Measurements from ENCODE around the gene ZNF90. TPM values are rescaled to one million over a fixed set of nuclear protein-coding genes. Genes with fewer than 3 reads are reported as not detected.
"Not testable (repeated sequence)": the region's sequence is repeated elsewhere in the genome, so short reads cannot be mapped to it uniquely, and the experiment has no call there.

Gene ZNF90
- total RNA-seq, 4 donors from 2014 or later: 0.65 to 6.1 (median 3.9) TPM

GRCh38 chr19:20124879-20125278 lies 47.1 kb downstream of the ZNF90 start:
- 95% methylated on average over 17 of the region's 23 CpGs for WGBS
- Histone ChIP-seq H3K4me3 (no peak overlapping the region), H3K36me3 (peaks cover 5% of the 10 kb centered on the region), H3K27me3 (no peaks in the 10 kb centered on the region), H3K9me3 (peaks cover 50% of the 10 kb centered on the region), H3K4me1 (no peaks in the 10 kb centered on the region), H3K27ac (no peak overlapping the region)
- no peak for DNase-seq (ENCODE audit: low spot score in 2 of 2)
- TF ChIP-seq EP300 (IDR thresholded peaks at IDR 0.05) (no peak), POLR2A (IDR thresholded peaks at IDR 0.05) (no peak), CTCF (IDR thresholded peaks at IDR 0.05) (no peak), POLR2AphosphoS5 (IDR thresholded peaks at IDR 0.05) (no peak)

GRCh38 chr19:20132933-20133332 lies 55.1 kb downstream of the ZNF90 start:
- H3K36me3 ChIP-seq; DNase-seq (ENCODE audit: low spot score in 2 of 2); H3K27me3 ChIP-seq; H3K4me1 ChIP-seq; H3K4me3 ChIP-seq; H3K27ac ChIP-seq: not testable (repeated sequence)
- peaks cover 60% of the 10 kb centered on the region for H3K9me3 ChIP-seq
- 85% methylated on average over 2 of the region's 2 CpGs for WGBS

GRCh38 chr19:20137714-20138113 lies 59.9 kb downstream of the ZNF90 start:
- not testable (repeated sequence) for H3K36me3 ChIP-seq; H3K27ac ChIP-seq; H3K27me3 ChIP-seq; H3K4me3 ChIP-seq; DNase-seq (ENCODE audit: low spot score in 2 of 2); H3K4me1 ChIP-seq
- WGBS: no CpG with 5 or more reads among the region's 29 CpGs
- peaks cover 37% of the 10 kb centered on the region for H3K9me3 ChIP-seq

- Histone ChIP-seq H3K27ac (no peak overlapping the region), H3K36me3 (no peaks in the 10 kb centered on the region), H3K9me3 (no peaks in the 10 kb centered on the region), H3K4me3 (no peak overlapping the region), H3K4me1 (no peaks in the 10 kb centered on the region), H3K27me3 (no peaks in the 10 kb centered on the region)
- no peak for TF ChIP-seq EP300 (IDR thresholded peaks at IDR 0.05)
- TF ChIP-seq POLR2A (IDR thresholded peaks at IDR 0.05): no peak
- no peak for TF ChIP-seq CTCF (IDR thresholded peaks at IDR 0.05)
- no peak for TF ChIP-seq POLR2AphosphoS5 (IDR thresholded peaks at IDR 0.05)
- WGBS: 94% methylated on average over 9 of the region's 12 CpGs
- DNase-seq (ENCODE audit: low spot score in 2 of 2): no peak
Measured at GRCh38 chr19:20151617-20152145, 73.9 kb downstream of the ZNF90 start.

- H3K27ac ChIP-seq; H3K27me3 ChIP-seq; H3K4me1 ChIP-seq; H3K36me3 ChIP-seq; H3K4me3 ChIP-seq; H3K9me3 ChIP-seq; DNase-seq (ENCODE audit: low spot score in 2 of 2): not testable (repeated sequence)
- WGBS: 54% methylated on average over 7 of the region's 15 CpGs
Measured at GRCh38 chr19:20152506-20152905, 74.7 kb downstream of the ZNF90 start.

- Histone ChIP-seq H3K27ac (no peak overlapping the region), H3K27me3 (no peaks in the 10 kb centered on the region), H3K4me3 (no peak overlapping the region), H3K36me3 (no peaks in the 10 kb centered on the region), H3K9me3 (no peaks in the 10 kb centered on the region), H3K4me1 (no peaks in the 10 kb centered on the region)
- 91% methylated on average over 4 of the region's 4 CpGs for WGBS
- DNase-seq (ENCODE audit: low spot score in 2 of 2): no peak
- TF ChIP-seq EP300 (IDR thresholded peaks at IDR 0.05): no peak
- TF ChIP-seq POLR2A (IDR thresholded peaks at IDR 0.05): no peak
- no peak for TF ChIP-seq POLR2AphosphoS5 (IDR thresholded peaks at IDR 0.05)
- TF ChIP-seq CTCF (IDR thresholded peaks at IDR 0.05): no peak
Measured at GRCh38 chr19:20153281-20153680, 75.5 kb downstream of the ZNF90 start.

- no peak for TF ChIP-seq CTCF (IDR thresholded peaks at IDR 0.05)
- TF ChIP-seq POLR2A (IDR thresholded peaks at IDR 0.05): no peak
- TF ChIP-seq POLR2AphosphoS5 (IDR thresholded peaks at IDR 0.05): no peak
- no peak for TF ChIP-seq EP300 (IDR thresholded peaks at IDR 0.05)
- Histone ChIP-seq H3K9me3 (no peaks in the 10 kb centered on the region), H3K4me3 (no peak overlapping the region), H3K27ac (no peak overlapping the region), H3K36me3 (no peaks in the 10 kb centered on the region), H3K27me3 (no peaks in the 10 kb centered on the region), H3K4me1 (no peaks in the 10 kb centered on the region)
- no peak for DNase-seq (ENCODE audit: low spot score in 2 of 2)
- 70% methylated on average over 4 of the region's 4 CpGs for WGBS
Measured at GRCh38 chr19:20154636-20155035, 76.8 kb downstream of the ZNF90 start.
